Neuronal stem cell (in vitro differentiated cells): ENCODE data around the gene TSHZ1.

ENCODE experiments used
- DNase-seq: peaks from one replicate; pipeline ENCODE4 v3.0.0-alpha.2; 2013; ENCODE audit warnings: low spot score
- H2AFZ ChIP-seq: one replicate; pipeline ENCODE4 v1.6.1; 2013; ENCODE audit warnings: mild to moderate bottlenecking, low read length, inconsistent platforms
- H2AK5ac ChIP-seq: 2 replicates; pipeline ENCODE4 v1.6.1; 2013; ENCODE audit warnings: low read depth, mild to moderate bottlenecking, inconsistent platforms, low read length, moderate library complexity, mixed read lengths
- H2BK120ac ChIP-seq: 2 replicates; pipeline ENCODE4 v1.6.1; 2013; ENCODE audit warnings: low read depth, mild to moderate bottlenecking, inconsistent platforms, low read length, moderate library complexity, mixed read lengths
- H2BK12ac ChIP-seq: one replicate; pipeline ENCODE4 v1.6.1; 2013; ENCODE audit warnings: low read length, inconsistent platforms
- H2BK15ac ChIP-seq: 2 replicates; pipeline ENCODE4 v1.6.1; 2013; ENCODE audit warnings: mild to moderate bottlenecking, low read length, inconsistent platforms, mixed read lengths
- H2BK5ac ChIP-seq: one replicate; pipeline ENCODE4 v1.6.1; 2013; ENCODE audit warnings: inconsistent platforms, mild to moderate bottlenecking, low read length, moderate library complexity
- H3K14ac ChIP-seq: one replicate; pipeline ENCODE4 v1.6.1; 2013; ENCODE audit warnings: low read length, inconsistent platforms
- H3K18ac ChIP-seq: 2 replicates; pipeline ENCODE4 v1.6.1; 2013; ENCODE audit warnings: low read length, inconsistent platforms
- H3K23ac ChIP-seq: 2 replicates; pipeline ENCODE4 v1.6.1; 2013; ENCODE audit warnings: low read depth, mild to moderate bottlenecking, mixed read lengths, low read length, inconsistent platforms; ENCODE audit not compliant: poor library complexity
- H3K27ac ChIP-seq: replicated peaks from 3 replicates; pipeline ENCODE4 v1.5.1; 2013; ENCODE audit warnings: low read length, inconsistent platforms
- H3K27me3 ChIP-seq, 3 experiments: 2 replicates each; pipeline ENCODE4 v1.6.1; 2013; ENCODE audit warnings: low read length in 3 of 3, mild to moderate bottlenecking in 2 of 3, inconsistent platforms in 1 of 3, low read depth in 1 of 3, mixed read lengths in 1 of 3, moderate library complexity in 1 of 3; ENCODE audit not compliant: control insufficient read depth in 3 of 3, insufficient read depth in 3 of 3
- H3K36me3 ChIP-seq, 2 donors: replicated peaks in 1 of 2; 2 replicates each; pipeline ENCODE4 v1.6.1; 2013; ENCODE audit warnings: low read length in 2 of 2; ENCODE audit not compliant: control insufficient read depth in 2 of 2, insufficient read depth in 2 of 2
- H3K4ac ChIP-seq: 2 replicates; pipeline ENCODE4 v1.6.1; 2013; ENCODE audit warnings: inconsistent platforms, mild to moderate bottlenecking, low read length, moderate library complexity
- H3K4me1 ChIP-seq, 2 donors: 1 replicate in 1 of 2; 2 replicates in 1 of 2; pipeline ENCODE4 v1.6.1; 2013; ENCODE audit warnings: low read length in 2 of 2, low read depth in 1 of 2; ENCODE audit not compliant: control insufficient read depth in 2 of 2, insufficient read depth in 1 of 2
- H3K4me2 ChIP-seq: one replicate; pipeline ENCODE4 v1.6.1; 2013; ENCODE audit warnings: mild to moderate bottlenecking, low read length, inconsistent platforms; ENCODE audit not compliant: insufficient read depth, poor library complexity, severe bottlenecking
- H3K4me3 ChIP-seq, 2 donors: 2 replicates each; pipeline ENCODE4 v1.5.1; 2013; ENCODE audit warnings: low read length in 2 of 2, mild to moderate bottlenecking in 2 of 2, inconsistent platforms in 1 of 2, moderate library complexity in 1 of 2
- H3K79me1 ChIP-seq: one replicate; pipeline ENCODE4 v1.6.1; 2013; ENCODE audit warnings: low read depth, mild to moderate bottlenecking, inconsistent platforms, low read length, moderate library complexity
- H3K9ac ChIP-seq: one replicate; pipeline ENCODE4 v1.6.1; 2013; ENCODE audit warnings: mild to moderate bottlenecking, low read depth, low read length, inconsistent platforms; ENCODE audit not compliant: poor library complexity
- H3K9me3 ChIP-seq, 2 donors: replicated peaks in 1 of 2; 2 replicates each; pipeline versions ENCODE3 to v1.6.1; 2013; ENCODE audit warnings: low read length in 2 of 2, mild to moderate bottlenecking in 2 of 2, inconsistent platforms in 1 of 2, low read depth in 1 of 2, mixed read lengths in 1 of 2, moderate library complexity in 1 of 2; ENCODE audit not compliant: control insufficient read depth in 2 of 2, insufficient read depth in 1 of 2
- H4K8ac ChIP-seq: one replicate; pipeline ENCODE4 v1.6.1; 2013; ENCODE audit warnings: low read depth, mild to moderate bottlenecking, inconsistent platforms, low read length, moderate library complexity
- H4K91ac ChIP-seq: one replicate; pipeline ENCODE4 v1.6.1; 2013; ENCODE audit warnings: low read length, low read depth, mild to moderate bottlenecking, inconsistent platforms; ENCODE audit not compliant: poor library complexity
- WGBS, 2 donors: extraction: QIAGEN DNeasy Blood & Tissue Kit; methylation state at CpG; one replicate each; pipeline ENCODE4 v1.1.7; 2013; ENCODE audit warnings: missing lambda C conversion rate in 2 of 2, mixed read lengths in 1 of 2; ENCODE audit not compliant: insufficient read length in 2 of 2, insufficient replicate concordance in 1 of 2; ENCODE audit errors: extremely low coverage in 2 of 2; 5-methylcytosine and 5-hydroxymethylcytosine counted together

Gene TSHZ1

GRCh38 chr18:75336767-75337166, 126.2 kb downstream of the TSHZ1 start:
- Histone ChIP-seq H3K9ac (no peak overlapping the region), H2BK15ac (no peak overlapping the region), H3K79me1 (peaks cover 2% of the 10 kb centered on the region), H2BK5ac (no peak overlapping the region), H3K9me3 (no peaks in the 10 kb centered on the region), H3K27me3 (peaks cover 0 to 59% (median 2%) of the 10 kb centered on the region in 3 experiments), H3K36me3 (peaks cover 0 to 2% of the 10 kb centered on the region in 2 donors), H4K91ac (no peak overlapping the region), H3K4me1 (peaks cover 0 to 7% of the 10 kb centered on the region in 2 donors), H3K27ac (no peak overlapping the region), H3K23ac (no peak overlapping the region), H3K4me3 (no peak overlapping the region), H2BK120ac (no peak overlapping the region), H2AFZ (no peak overlapping the region), H3K4me2 (no peak overlapping the region), H3K4ac (no peak overlapping the region), H3K18ac (no peak overlapping the region), H4K8ac (no peak overlapping the region), H3K14ac (no peak overlapping the region), H2BK12ac (no peak overlapping the region), H2AK5ac (no peak overlapping the region)
- no peak for DNase-seq
- no CpG with 5 or more reads among the region's 6 CpGs for WGBS, 2 donors

- Histone ChIP-seq H3K79me1 (peaks cover 2% of the 10 kb centered on the region), H3K4me3 (no peak overlapping the region)
These were observed 126.8 kb downstream of the TSHZ1 start for GRCh38 chr18:75337348-75337747.

GRCh38 chr18:75338631-75339030, 128.0 kb downstream of the TSHZ1 start:
- Histone ChIP-seq H3K4me1 (peaks cover 6 to 11% of the 10 kb centered on the region in 2 donors), H3K27ac (no peak overlapping the region), H3K9ac (no peak overlapping the region), H3K79me1 (peaks cover 2% of the 10 kb centered on the region), H2AFZ (no peak overlapping the region), H4K91ac (no peak overlapping the region), H2BK120ac (no peak overlapping the region), H3K27me3 (peaks cover 0 to 64% (median 2%) of the 10 kb centered on the region in 3 experiments), H3K4ac (no peak overlapping the region), H4K8ac (no peak overlapping the region), H2AK5ac (no peak overlapping the region), H3K4me3 (no peak overlapping the region), H3K23ac (no peak overlapping the region), H3K9me3 (no peaks in the 10 kb centered on the region), H2BK15ac (no peak overlapping the region), H2BK12ac (no peak overlapping the region), H3K36me3 (peaks cover 0 to 2% of the 10 kb centered on the region in 2 donors), H3K18ac (no peak overlapping the region), H3K14ac (no peak overlapping the region), H3K4me2 (no peak overlapping the region), H2BK5ac (no peak overlapping the region)
- WGBS, 2 donors, result no CpG with 5 or more reads among the region's 13 CpGs
- DNase-seq, result no peak

More at GRCh38 chr18:75337348-75337747, 126.8 kb downstream of the TSHZ1 start:
- H3K27me3 ChIP-seq, result peaks cover 0 to 64% (median 2%) of the 10 kb centered on the region in 3 experiments
- no peak overlapping the region for H2AFZ ChIP-seq
- peaks cover 0 to 2% of the 10 kb centered on the region in 2 donors for H3K36me3 ChIP-seq
- H2AK5ac ChIP-seq, result no peak overlapping the region
- no peak overlapping the region for H3K18ac ChIP-seq
- no peak overlapping the region for H4K91ac ChIP-seq
- DNase-seq, result no peak
- WGBS, 2 donors, result no CpG with 5 or more reads among the region's 7 CpGs
- H3K4me2 ChIP-seq, result no peak overlapping the region
- H2BK120ac ChIP-seq, result no peak overlapping the region
- H3K9ac ChIP-seq, result no peak overlapping the region
- H3K9me3 ChIP-seq, result no peaks in the 10 kb centered on the region
- H3K23ac ChIP-seq, result no peak overlapping the region
- no peak overlapping the region for H2BK12ac ChIP-seq
- no peak overlapping the region for H3K4ac ChIP-seq
- no peak overlapping the region for H4K8ac ChIP-seq
- H2BK5ac ChIP-seq, result no peak overlapping the region
- peaks cover 0 to 11% of the 10 kb centered on the region in 2 donors for H3K4me1 ChIP-seq
- H3K27ac ChIP-seq, result no peak overlapping the region
- H2BK15ac ChIP-seq, result no peak overlapping the region
- H3K14ac ChIP-seq, result no peak overlapping the region
